GM12878 (cell line): ENCODE data around the gene PLEKHF1. TPM values are rescaled to one million over a fixed set of nuclear protein-coding genes. Genes with fewer than 3 reads are reported as not detected.

ENCODE experiments used
- ATF3 ChIP-seq: IDR thresholded peaks from 2 replicates; pipeline ENCODE4 v1.6.1; 2011; ENCODE audit warnings: low read depth, mild to moderate bottlenecking, low read length, moderate library complexity, borderline replicate concordance; ENCODE audit errors: extremely low read depth
- BRCA1 ChIP-seq: IDR thresholded peaks from 2 replicates; pipeline ENCODE4 v1.6.1; 2011; ENCODE audit warnings: low read depth, low read length, improper control_type of control experiment
- CBFB ChIP-seq: IDR thresholded peaks from 2 replicates; pipeline ENCODE4 v1.6.1; 2016; ENCODE audit warnings: antibody characterized with exemption, low read depth
- ELK1 ChIP-seq: IDR thresholded peaks from 2 replicates; pipeline ENCODE4 v1.6.1; 2012; ENCODE audit warnings: low read depth, low read length, improper control_type of control experiment
- EP300 ChIP-seq, 2 experiments: fragments of 150-350 bp in 1 of 2; IDR thresholded peaks; 2 replicates each; pipeline ENCODE4 v1.6.1; 2011 to 2012; ENCODE audit warnings: low read depth in 2 of 2, low read length in 2 of 2, borderline replicate concordance in 1 of 2, improper control_type of control experiment in 1 of 2, inconsistent platforms in 1 of 2; ENCODE audit not compliant: control insufficient read depth in 1 of 2
- EZH2 ChIP-seq: IDR thresholded peaks from 2 replicates; pipeline ENCODE4 v1.6.1; 2012; ENCODE audit warnings: low read depth, mild to moderate bottlenecking, control low read depth, inconsistent platforms, low read length, borderline replicate concordance; ENCODE audit not compliant: control insufficient read depth
- GATAD2B ChIP-seq: fragments of 450-650 bp; conservative IDR thresholded peaks from 2 replicates; pipeline ENCODE4 v1.6.1; 2017; ENCODE audit warnings: low read depth, mild to moderate bottlenecking, moderate library complexity
- HDAC2 ChIP-seq: fragments of 200-600 bp; sonication (generic); IDR thresholded peaks from 2 replicates; pipeline ENCODE4 v1.6.1; 2017
- HDAC6 ChIP-seq: fragments of 200-600 bp; sonication (generic); IDR thresholded peaks from one replicate; pipeline ENCODE4 v1.8.0; 2017; ENCODE audit warnings: antibody characterized with exemption; ENCODE audit not compliant: unreplicated experiment
- MLLT1 ChIP-seq: fragments of 450-650 bp; IDR thresholded peaks from 2 replicates; pipeline ENCODE4 v1.6.1; 2016; ENCODE audit warnings: mild to moderate bottlenecking
- PBX3 ChIP-seq: IDR thresholded peaks from 2 replicates; pipeline ENCODE4 v1.6.1; 2011; ENCODE audit warnings: mild to moderate bottlenecking, low read depth, low read length, moderate library complexity; ENCODE audit not compliant: insufficient replicate concordance
- POLR2A ChIP-seq: IDR thresholded peaks from 2 replicates; pipeline ENCODE4 v1.6.1; 2011; ENCODE audit warnings: low read depth, mild to moderate bottlenecking, low read length
- RAD51 ChIP-seq: fragments of 450-650 bp; IDR thresholded peaks from 2 replicates; pipeline ENCODE4 v1.6.1; 2016; ENCODE audit warnings: moderate library complexity, mild to moderate bottlenecking, inconsistent platforms
- RBBP5 ChIP-seq: fragments of 200-600 bp; sonication (generic); conservative IDR thresholded peaks from 2 replicates; pipeline ENCODE4 v1.6.1; 2016
- REST ChIP-seq: IDR thresholded peaks from 2 replicates; pipeline ENCODE4 v1.6.1; 2012; ENCODE audit warnings: mild to moderate bottlenecking, low read depth, low read length
- RFX5 ChIP-seq: IDR thresholded peaks from 2 replicates; pipeline ENCODE4 v1.6.1; 2011; ENCODE audit warnings: low read depth, low read length, improper control_type of control experiment
- SIN3A ChIP-seq: IDR thresholded peaks from 2 replicates; pipeline ENCODE4 v1.6.1; 2012; ENCODE audit warnings: low read depth, low read length, improper control_type of control experiment
- SREBF2 ChIP-seq: IDR thresholded peaks from 2 replicates; pipeline ENCODE4 v1.6.1; 2012; ENCODE audit warnings: mild to moderate bottlenecking, low read length
- WRNIP1 ChIP-seq: IDR thresholded peaks from 2 replicates; pipeline ENCODE4 v1.6.1; 2011; ENCODE audit warnings: low read depth, low read length, improper control_type of control experiment, borderline replicate concordance
- ZBTB33 ChIP-seq: fragments of 450-650 bp; IDR thresholded peaks from 2 replicates; pipeline ENCODE4 v1.6.1; 2017; ENCODE audit warnings: mild to moderate bottlenecking
- ZNF622 ChIP-seq: fragments of 450-650 bp; IDR thresholded peaks from 2 replicates; pipeline ENCODE4 v1.6.1; 2017; ENCODE audit warnings: mild to moderate bottlenecking, inconsistent platforms
- polyA plus RNA-seq, 11 experiments: library from polyadenylated mRNA; depleted of rRNA in 4 of 11; unstranded in 6 of 11; stranded (reverse) in 5 of 11; fragments of >200 nt; fragmentation: Nextera tagmentation in 4 of 11; fragmentation: Illumina TruSeq in 1 of 11; extraction: Ambion mirVana in 4 of 11; extraction: Trizol in 1 of 11; gene quantifications; 1 replicate in 1 of 11; 2 replicates in 10 of 11; pipeline versions ENCODE4 v1.2.1 to v1.2.3, GENCODE V29; 2011 to 2016; ENCODE audit warnings: inconsistent platforms in 2 of 11, missing spikeins in 2 of 11, low read depth in 1 of 11
- total RNA-seq, 4 experiments: library from RNA; depleted of rRNA in 3 of 4; stranded (reverse); fragments of >200 nt in 3 of 4; fragmentation: Illumina TruSeq in 1 of 4; extraction: Trizol in 1 of 4; gene quantifications; 2 replicates each; pipeline versions ENCODE4 v1.2.1 to v1.2.3, GENCODE V29; 2013 to 2021

The PLEKHF1 gene
- total and polyA plus RNA-seq, 10 of the 15 experiments (the other 5 are each of a cell fraction or from before 2014, with no cell fraction given), result 0.10 to 20.3 (median 15.3) TPM

GRCh38 chr19:29671393-29672160 is 6.3 kb downstream of the PLEKHF1 start (continued):
- peak; percentile 59 for TF ChIP-seq PBX3
- TF ChIP-seq POLR2A, result 0 out of 2 replicates have a peak, but pooled peaks have one; percentile 38
- TF ChIP-seq ZBTB33, result no peak
- no peak for TF ChIP-seq SIN3A
- TF ChIP-seq ATF3, result no peak
- no peak for TF ChIP-seq RBBP5
- no peak for TF ChIP-seq EZH2
- peak in 1 of 2 experiments; percentile 39; a peak in 1 of 4 replicates for TF ChIP-seq EP300 (IDR thresholded peaks at IDR 0.05; ENCODE audit: borderline replicate concordance in 1 of 2, control insufficient read depth in 1 of 2, low read depth in 2 of 2, low read length in 2 of 2)
- TF ChIP-seq HDAC6, result no peak
- TF ChIP-seq GATAD2B, result peak; percentile 65
- TF ChIP-seq REST, result no peak
- no peak for TF ChIP-seq WRNIP1
- no peak for TF ChIP-seq RFX5
- no peak for TF ChIP-seq ELK1
- TF ChIP-seq HDAC2, result no peak
- no peak for TF ChIP-seq MLLT1
- TF ChIP-seq SREBF2, result no peak
- TF ChIP-seq BRCA1, result no peak
- TF ChIP-seq RAD51, result peak; percentile 69
- TF ChIP-seq ZNF622, result no peak
- no peak; the same call in 1 of the 2 replicates for TF ChIP-seq CBFB
